Sigmoid colon (tissue), 7 donors: Measurements from ENCODE around the gene SLC35B2. TPM values are rescaled to one million over a fixed set of nuclear protein-coding genes. Genes with fewer than 3 reads are reported as not detected.

Experiments
- DNase-seq: peaks from one replicate; pipeline ENCODE4 v3.0.0-alpha.2; 2019
- H3K27ac ChIP-seq, 4 donors: fragments of 200-600 bp; sonication (generic); one replicate each; pipeline ENCODE4 v1.5.1; 2016 to 2019; ENCODE audit warnings: mild to moderate bottlenecking in 1 of 4
- H3K27me3 ChIP-seq, 3 donors: fragments of 200-600 bp; sonication (generic); one replicate each; pipeline ENCODE4 v1.5.1; 2019; ENCODE audit warnings: mild to moderate bottlenecking in 1 of 3
- H3K36me3 ChIP-seq, 4 donors: fragments of 200-600 bp; sonication (generic); one replicate each; pipeline ENCODE4 v1.5.1; 2016 to 2019
- H3K4me1 ChIP-seq, 4 donors: fragments of 200-600 bp; sonication (generic); one replicate each; pipeline ENCODE4 v1.5.1; 2017 to 2019
- H3K4me3 ChIP-seq, 4 donors: fragments of 200-600 bp; sonication (generic); one replicate each; pipeline ENCODE4 v1.5.1; 2017 to 2019; ENCODE audit warnings: mild to moderate bottlenecking in 2 of 4, moderate library complexity in 1 of 4
- H3K9me3 ChIP-seq, 4 donors: fragments of 200-600 bp in 3 of 4; sonication (generic) in 3 of 4; one replicate each; pipeline versions ENCODE4 v1.5.1 to v1.6.1; 2013 to 2019
- EP300 ChIP-seq, 4 donors: sonication (generic); formaldehyde crosslinking; IDR thresholded peaks; one replicate each; pipeline ENCODE4 v1.6.1; 2017; ENCODE audit warnings: antibody characterized with exemption in 4 of 4
- POLR2A ChIP-seq, 2 donors: fragments of 450-650 bp; IDR thresholded peaks; one replicate each; pipeline ENCODE4 v1.6.1; 2016; ENCODE audit warnings: antibody characterized with exemption in 2 of 2, mild to moderate bottlenecking in 2 of 2, moderate library complexity in 2 of 2
- POLR2AphosphoS5 ChIP-seq, 4 donors: sonication (generic); formaldehyde crosslinking; IDR thresholded peaks; one replicate each; pipeline ENCODE4 v1.6.1; 2017; ENCODE audit warnings: antibody characterized with exemption in 4 of 4
- WGBS, 2 donors: extraction: QIAGEN DNeasy Blood & Tissue Kit; methylation state at CpG; one replicate each; pipeline ENCODE4 v1.1.7; 2013; 5-methylcytosine and 5-hydroxymethylcytosine counted together
- intact Hi-C: fragments of 100-400 bp; cut with DNase I; formaldehyde crosslinking; loops from one replicate; pipeline ENCODE4 v1.15.1; 2023
- polyA plus RNA-seq, 3 donors: library from polyadenylated mRNA; stranded (reverse); fragments of 200-250 nt; gene quantifications; one replicate each; pipeline ENCODE4 v1.2.3, GENCODE V29; 2013
- small RNA-seq, 3 donors: library from RNA; depleted of rRNA; stranded (forward); fragments of <200 nt; gene quantifications; one replicate each; pipeline ENCODE3, GENCODE V24; 2016
- total RNA-seq, 4 donors: library from RNA; depleted of rRNA; stranded (reverse); fragments of >200 nt; gene quantifications; one replicate each; pipeline ENCODE4 v1.1.0, GENCODE V29; 2016
- TF ChIP-seq, protein P1 (sequence below), 4 experiments: fragments of 450-650 bp in 3 of 4; fragments of 200-600 bp in 1 of 4; IDR thresholded peaks; one replicate each; pipeline ENCODE4 v1.5.1; 2016 to 2019; ENCODE audit warnings: antibody characterized with exemption in 4 of 4, mild to moderate bottlenecking in 3 of 4, moderate library complexity in 2 of 4
- donor health status: healthy with polysubstance abuse.
- donor health status: Bipolar disorder and iron deficiency.
- donor health status: healthy.

Gene SLC35B2
- total and polyA plus RNA-seq, 7 donors, result 7.2 to 36.9 (median 25.7) TPM

DNA sequence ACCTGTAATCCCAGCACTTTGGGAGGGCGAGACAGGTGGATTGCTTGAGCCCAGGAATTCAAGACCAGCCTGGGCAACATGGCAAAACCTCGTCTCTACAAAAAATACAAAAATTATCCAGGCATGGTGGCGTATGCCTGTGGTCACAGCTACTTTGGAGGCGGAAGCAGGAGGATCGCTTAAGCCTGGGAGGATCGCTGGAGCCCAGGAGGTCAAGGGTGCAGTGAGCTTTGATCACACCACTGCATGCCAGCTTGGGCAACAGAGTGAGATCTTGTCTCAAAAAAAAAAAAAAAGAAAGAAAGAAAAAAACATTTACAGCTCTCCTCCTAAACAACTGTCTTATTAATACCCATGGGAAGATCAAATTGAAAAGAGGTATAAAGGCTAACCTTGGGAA, 49.4 kb downstream of the SLC35B2 start:
- Histone ChIP-seq H3K4me3 (no peak overlapping the region), H3K9me3 (no peaks in the 10 kb centered on the region), H3K4me1 (no peaks in the 10 kb centered on the region), H3K27ac (no peak overlapping the region), H3K36me3 (no peaks in the 10 kb centered on the region), H3K27me3 (no peaks in the 10 kb centered on the region)
- DNase-seq, result no peak
- intact Hi-C loops, result no loop called here
- TF ChIP-seq, protein P1, sequence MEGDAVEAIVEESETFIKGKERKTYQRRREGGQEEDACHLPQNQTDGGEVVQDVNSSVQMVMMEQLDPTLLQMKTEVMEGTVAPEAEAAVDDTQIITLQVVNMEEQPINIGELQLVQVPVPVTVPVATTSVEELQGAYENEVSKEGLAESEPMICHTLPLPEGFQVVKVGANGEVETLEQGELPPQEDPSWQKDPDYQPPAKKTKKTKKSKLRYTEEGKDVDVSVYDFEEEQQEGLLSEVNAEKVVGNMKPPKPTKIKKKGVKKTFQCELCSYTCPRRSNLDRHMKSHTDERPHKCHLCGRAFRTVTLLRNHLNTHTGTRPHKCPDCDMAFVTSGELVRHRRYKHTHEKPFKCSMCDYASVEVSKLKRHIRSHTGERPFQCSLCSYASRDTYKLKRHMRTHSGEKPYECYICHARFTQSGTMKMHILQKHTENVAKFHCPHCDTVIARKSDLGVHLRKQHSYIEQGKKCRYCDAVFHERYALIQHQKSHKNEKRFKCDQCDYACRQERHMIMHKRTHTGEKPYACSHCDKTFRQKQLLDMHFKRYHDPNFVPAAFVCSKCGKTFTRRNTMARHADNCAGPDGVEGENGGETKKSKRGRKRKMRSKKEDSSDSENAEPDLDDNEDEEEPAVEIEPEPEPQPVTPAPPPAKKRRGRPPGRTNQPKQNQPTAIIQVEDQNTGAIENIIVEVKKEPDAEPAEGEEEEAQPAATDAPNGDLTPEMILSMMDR (IDR thresholded peaks at IDR 0.05), result no peak
- TF ChIP-seq POLR2A (IDR thresholded peaks at IDR 0.05) (no peak), EP300 (IDR thresholded peaks at IDR 0.05) (no peak), POLR2AphosphoS5 (IDR thresholded peaks at IDR 0.05) (no peak)
- WGBS, 2 donors, result 92 to 94% methylated on average over 6 of the region's 6 CpGs

Small RNA genes lying within 50 kb of the gene (small RNA-seq; reads per million reads assigned to genes)
- 0 reads per million in 3 donors for gene RN7SL811P

Other genes starting within 250 kb of the SLC35B2 start
- gene MRPL14, start 130.1 kb downstream of the SLC35B2 start, total RNA-seq, result 10 to 100 TPM; 32.4 to 55.8 (median 45.3) TPM
- 100 to 1,000 TPM in 2 of 3 donors, 10 to 100 TPM in 1; 85.6 to 150 (median 109) TPM for gene MRPL14, start 130.1 kb downstream of the SLC35B2 start, polyA plus RNA-seq
- gene TMEM63B, start 130.0 kb downstream of the SLC35B2 start, total RNA-seq, result 10 to 100 TPM; 10.0 to 21.3 (median 16.3) TPM
- 10 to 100 TPM in 2 of 3 donors, 1 to 10 TPM in 1; 9.0 to 48.5 (median 14.6) TPM for gene TMEM63B, start 130.0 kb downstream of the SLC35B2 start, polyA plus RNA-seq
- under 1 TPM in 1 of 4 donors, not detected in 3; 0.82 TPM for gene CAPN11, start 98.7 kb downstream of the SLC35B2 start, total RNA-seq
- gene CAPN11, start 98.7 kb downstream of the SLC35B2 start, polyA plus RNA-seq, result 1 to 10 TPM in 1 of 3 donors, under 1 TPM in 2; 0.41 to 1.6 (median 0.60) TPM
- not detected for gene MYMX, start 40.6 kb downstream of the SLC35B2 start, total RNA-seq
- gene MYMX, start 40.6 kb downstream of the SLC35B2 start, polyA plus RNA-seq, result under 1 TPM in 1 of 3 donors, not detected in 2; 0.28 TPM
- 100 to 1,000 TPM; 147 to 195 (median 180) TPM for gene SLC29A1, start 33.9 kb downstream of the SLC35B2 start, total RNA-seq
- 10 to 100 TPM in 2 of 3 donors, 1 to 10 TPM in 1; 4.2 to 24.8 (median 10.8) TPM for gene SLC29A1, start 33.9 kb downstream of the SLC35B2 start, polyA plus RNA-seq
- gene HSP90AB1, start 10.4 kb downstream of the SLC35B2 start, total RNA-seq, result 100 to 1,000 TPM; 442 to 569 (median 518) TPM
- 100 to 1,000 TPM; 182 to 484 (median 320) TPM for gene HSP90AB1, start 10.4 kb downstream of the SLC35B2 start, polyA plus RNA-seq
- gene NFKBIE, start 8.0 kb upstream of the SLC35B2 start, total RNA-seq, result 10 to 100 TPM in 1 of 4 donors, 1 to 10 TPM in 3; 4.7 to 13.6 (median 8.4) TPM
- gene NFKBIE, start 8.0 kb upstream of the SLC35B2 start, polyA plus RNA-seq, result 10 to 100 TPM in 2 of 3 donors, 1 to 10 TPM in 1; 8.4 to 16.2 (median 13.4) TPM
- gene TMEM151B, start 12.9 kb upstream of the SLC35B2 start, total RNA-seq, result 1 to 10 TPM in 1 of 4 donors, under 1 TPM in 3; 0.16 to 1.1 (median 0.68) TPM
- gene TMEM151B, start 12.9 kb upstream of the SLC35B2 start, polyA plus RNA-seq, result under 1 TPM in 1 of 3 donors, not detected in 2; 0.63 TPM
- gene AARS2, start 55.8 kb upstream of the SLC35B2 start, total RNA-seq, result 1 to 10 TPM; 6.1 to 7.6 (median 6.8) TPM
- gene AARS2, start 55.8 kb upstream of the SLC35B2 start, polyA plus RNA-seq, result 1 to 10 TPM; 1.4 to 9.7 (median 2.4) TPM
- not detected for gene SPATS1, start 85.1 kb upstream of the SLC35B2 start, total RNA-seq
- not detected for gene SPATS1, start 85.1 kb upstream of the SLC35B2 start, polyA plus RNA-seq
- gene CDC5L, start 130.2 kb upstream of the SLC35B2 start, total RNA-seq, result 10 to 100 TPM; 18.0 to 24.6 (median 21.3) TPM
- gene CDC5L, start 130.2 kb upstream of the SLC35B2 start, polyA plus RNA-seq, result 1 to 10 TPM; 6.6 to 9.5 (median 7.4) TPM